NCI-H1694 treated with DMSO at 0.1 percent for 48 hours (cell line): ENCODE data around the gene PFKL.

Experiments
- DNase-seq: peaks from one replicate; lab custom pipeline; 2025; lab: John Stamatoyannopoulos, UW

Gene PFKL

DNA sequence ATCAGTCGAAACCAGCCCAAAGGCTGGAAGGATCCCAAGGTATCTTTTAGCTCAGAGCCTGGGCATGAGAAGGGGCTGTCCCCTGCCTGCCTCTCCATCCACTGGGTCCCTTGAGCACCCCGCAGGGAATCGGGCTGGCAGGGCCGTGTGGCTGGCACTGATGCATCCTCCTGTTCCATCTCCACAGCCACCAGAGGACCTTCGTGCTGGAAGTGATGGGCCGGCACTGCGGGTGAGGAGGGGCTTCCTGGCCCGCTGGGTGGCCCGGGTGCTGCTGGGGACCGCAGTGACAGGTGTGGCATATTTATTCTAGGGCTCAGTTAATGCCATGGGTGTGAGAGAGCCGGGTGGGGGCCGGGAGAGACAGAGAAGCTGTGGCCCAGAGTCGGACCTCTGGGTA, 13.6 kb downstream of the PFKL start:
- no peak for DNase-seq

DNA sequence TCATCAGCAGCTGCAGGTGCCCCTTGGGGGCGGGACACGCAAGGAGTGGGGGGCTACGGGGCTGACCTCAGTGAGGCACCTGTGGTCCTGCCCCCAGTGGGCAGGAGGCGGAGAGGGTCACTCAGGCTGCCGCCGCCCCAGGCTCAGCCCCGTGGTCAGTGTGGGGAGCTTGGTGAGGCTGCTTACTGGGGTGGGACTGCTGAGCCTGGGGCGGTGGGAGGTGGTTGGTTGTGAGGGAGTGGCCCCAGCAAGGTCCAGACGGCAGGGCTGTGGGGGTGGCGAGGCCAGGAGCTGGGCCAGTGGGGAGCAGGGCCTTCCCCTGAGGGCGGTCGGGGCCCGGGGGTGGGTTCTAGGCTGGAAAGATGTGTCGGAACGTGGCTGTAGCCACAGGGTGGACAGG, 14.3 kb downstream of the PFKL start:
- DNase-seq: no peak

- no peak for DNase-seq
Observed at GRCh38 chr21:44314561-44314960, 14.7 kb downstream of the PFKL start.

GRCh38 chr21:44315691-44316203, 15.9 kb downstream of the PFKL start:
- DNase-seq: no peak

GRCh38 chr21:44316277-44316900, 16.5 kb downstream of the PFKL start:
- DNase-seq: no peak

DNA sequence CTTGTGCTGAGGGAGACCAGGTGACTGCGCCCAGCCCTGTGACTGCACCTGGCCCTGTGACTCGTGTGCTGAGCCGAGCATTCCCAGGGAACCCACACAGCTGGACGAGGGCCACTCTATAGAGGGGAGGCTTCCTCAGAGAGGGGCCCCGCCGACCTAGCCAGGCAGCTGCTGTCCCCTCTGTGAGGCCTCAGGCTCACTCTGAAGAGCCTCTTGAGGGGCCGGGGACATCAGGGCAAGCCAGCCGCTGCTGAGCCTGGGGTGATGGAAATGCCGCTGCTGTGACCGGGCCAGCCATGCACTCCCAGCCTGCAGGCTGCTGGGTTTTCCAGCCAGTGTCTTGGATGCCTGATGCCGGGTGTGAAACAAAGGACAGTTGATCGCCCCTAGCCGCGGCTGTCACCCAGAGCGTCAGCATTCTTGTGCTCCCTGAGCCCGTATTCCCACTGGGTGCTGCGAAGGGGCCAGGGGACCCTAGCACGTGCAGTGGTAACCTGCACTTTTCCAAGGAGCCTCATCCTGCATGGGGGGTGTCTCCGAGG, 17.5 kb downstream of the PFKL start:
- DNase-seq: no peak

DNA sequence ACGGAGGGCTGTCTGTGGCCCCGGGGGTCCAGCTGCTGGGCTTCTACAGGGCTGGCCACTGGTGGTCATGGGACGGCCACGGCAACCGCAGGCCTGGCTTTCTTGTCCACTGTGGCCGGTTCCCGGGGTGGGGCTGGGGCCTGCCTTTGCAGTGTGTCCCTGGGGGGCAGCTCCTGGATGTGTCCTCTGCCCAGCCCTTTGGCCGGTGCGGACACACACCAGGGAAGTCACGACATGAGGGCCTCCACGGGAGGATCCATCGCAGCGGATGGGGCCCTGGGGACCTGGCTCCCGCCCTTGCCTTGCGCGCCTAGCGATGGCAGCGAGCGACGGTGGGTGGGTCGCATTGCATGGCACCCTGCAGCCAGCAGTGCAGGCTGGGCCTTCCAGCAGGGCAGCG, 18.0 kb downstream of the PFKL start:
- no peak for DNase-seq

GRCh38 chr21:44318489-44319285, 18.8 kb downstream of the PFKL start:
- no peak for DNase-seq

GRCh38 chr21:44319407-44320065, 19.7 kb downstream of the PFKL start:
- DNase-seq: no peak

DNA sequence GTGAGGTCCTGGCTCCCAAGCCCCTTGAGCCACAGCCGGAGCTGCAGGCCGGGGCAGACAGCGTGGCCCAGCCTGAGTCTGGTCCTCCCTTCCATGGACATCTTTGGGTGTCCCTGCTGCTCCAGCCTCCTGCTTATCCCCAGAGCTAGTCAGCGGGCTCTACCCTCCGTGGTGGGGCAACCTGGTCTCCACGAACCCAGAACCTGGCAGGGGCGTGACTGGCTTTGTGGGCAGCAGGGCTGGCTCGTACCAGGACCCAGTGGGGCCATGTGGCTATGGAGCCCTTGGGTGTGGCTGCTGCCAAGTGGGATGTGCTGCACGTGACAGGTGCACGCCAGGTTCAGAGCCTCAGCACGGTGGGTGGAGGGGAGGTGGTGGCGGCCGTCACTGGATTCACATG, 21.0 kb downstream of the PFKL start:
- no peak for DNase-seq

- no peak for DNase-seq
Observed at GRCh38 chr21:44321846-44322450, 22.1 kb downstream of the PFKL start.

DNA sequence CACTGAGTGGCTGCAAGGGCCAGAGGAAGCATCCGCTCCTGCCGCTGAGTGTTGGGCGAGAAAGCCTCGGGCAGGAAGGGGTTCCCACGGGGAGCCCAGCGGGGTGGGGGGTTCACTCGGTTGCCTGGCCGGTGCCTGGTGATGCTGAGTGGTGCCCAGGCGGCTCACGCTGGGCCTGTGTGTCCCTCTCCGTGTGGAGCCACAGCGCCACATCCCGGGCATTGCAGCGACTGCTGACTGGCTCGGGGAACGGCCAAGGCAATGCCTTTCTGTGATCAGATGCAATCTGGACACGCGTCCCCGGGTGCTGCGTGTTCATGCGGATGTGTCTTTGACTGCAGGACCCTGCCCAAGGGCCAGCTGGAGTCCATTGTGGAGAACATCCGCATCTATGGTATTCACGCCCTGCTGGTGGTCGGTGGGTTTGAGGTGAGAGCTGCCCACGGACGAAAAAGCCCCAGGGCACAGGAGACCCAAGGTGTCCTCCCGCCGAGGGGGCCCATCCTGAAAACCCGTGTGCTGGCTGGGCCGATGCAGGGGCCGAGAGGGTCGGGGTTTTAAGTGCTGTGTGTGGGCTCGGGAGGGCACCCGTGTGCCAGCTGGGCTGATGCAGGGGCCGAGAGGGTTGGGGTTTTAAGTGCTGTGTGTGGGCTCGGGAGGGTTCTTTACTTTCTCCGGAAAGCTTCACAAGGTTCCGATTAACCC, 22.9 kb downstream of the PFKL start:
- DNase-seq: no peak

GRCh38 chr21:44323591-44323990, 23.7 kb downstream of the PFKL start:
- DNase-seq: no peak

DNA sequence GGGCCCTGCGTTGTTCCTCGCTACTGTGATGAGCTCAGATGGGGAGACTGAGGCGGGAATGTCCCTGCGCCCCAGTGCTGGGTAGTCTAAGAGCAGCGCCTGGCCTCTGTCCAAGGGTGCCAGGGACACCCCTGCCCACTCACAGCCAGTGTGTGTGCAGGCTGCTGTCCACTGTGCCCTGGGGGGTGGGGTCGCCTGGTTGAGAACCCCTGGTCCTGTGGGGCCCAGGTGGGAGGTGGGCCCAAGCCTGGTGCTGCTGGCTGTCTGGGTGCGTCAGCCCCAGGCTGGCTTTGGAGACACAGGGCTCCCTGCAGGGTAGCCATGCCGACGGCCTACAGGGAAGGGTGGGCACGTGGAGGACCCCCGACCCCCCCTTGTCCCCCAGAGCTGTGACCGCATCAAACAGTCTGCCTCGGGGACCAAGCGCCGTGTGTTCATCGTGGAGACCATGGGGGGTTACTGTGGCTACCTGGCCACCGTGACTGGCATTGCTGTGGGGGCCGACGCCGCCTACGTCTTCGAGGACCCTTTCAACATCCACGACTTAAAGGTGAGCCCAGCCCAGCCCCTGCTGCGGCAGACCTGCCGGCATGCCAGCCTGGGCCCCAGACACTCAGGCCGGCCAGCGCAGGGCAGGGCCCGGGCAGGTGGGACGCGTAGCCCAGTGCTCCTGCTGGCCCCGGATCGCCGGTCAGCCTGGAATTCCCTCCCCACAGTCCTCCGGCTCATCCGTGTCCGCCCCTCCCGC, 24.4 kb downstream of the PFKL start:
- DNase-seq: no peak

GRCh38 chr21:44324854-44325107, 24.9 kb downstream of the PFKL start:
- DNase-seq: no peak

GRCh38 chr21:44325386-44326271, 25.8 kb downstream of the PFKL start:
- DNase-seq: no peak

GRCh38 chr21:44326272-44326647, 26.4 kb downstream of the PFKL start:
- no peak for DNase-seq

- no peak for DNase-seq
Observed at GRCh38 chr21:44326716-44327602, 27.1 kb downstream of the PFKL start.

DNA sequence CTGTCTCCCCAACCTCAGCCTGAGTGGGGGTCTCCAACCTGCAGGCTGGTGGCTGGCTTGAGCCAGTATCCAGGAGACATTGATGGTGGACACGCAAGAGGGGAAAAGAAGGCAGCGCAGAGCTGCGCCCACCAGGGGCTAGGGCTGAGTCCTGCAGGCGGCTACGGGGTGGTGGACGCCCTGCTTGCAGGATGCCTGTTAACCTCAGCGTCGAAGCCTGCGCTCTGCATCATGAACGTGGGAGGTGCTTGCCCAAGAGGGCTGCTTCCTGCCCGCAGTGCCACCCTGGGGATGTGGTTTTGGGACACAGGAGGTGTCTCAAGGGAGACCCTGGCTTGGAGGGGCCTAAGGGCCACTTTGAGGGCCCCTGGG, 27.7 kb downstream of the PFKL start:
- no peak for DNase-seq
